GM21576 (cell line): ENCODE results near the gene LMCD1.

Experiments used
- ATAC-seq: cut with Tn5 transposase; IDR thresholded peaks from one replicate; pipeline ENCODE4 v1.9.1; 2021; ENCODE audit warnings: mild to moderate bottlenecking, moderate library complexity; ENCODE audit not compliant: unreplicated experiment

The LMCD1 gene

GRCh38 chr3:8482960-8483665, 18.5 kb upstream of the LMCD1 start:
- no peak for ATAC-seq

GRCh38 chr3:8484409-8485140, 17.0 kb upstream of the LMCD1 start:
- ATAC-seq: no peak

GRCh38 chr3:8485141-8485870, 16.3 kb upstream of the LMCD1 start:
- ATAC-seq: no peak

- ATAC-seq: no peak
Measured at GRCh38 chr3:8485943-8486342, 15.7 kb upstream of the LMCD1 start.

GRCh38 chr3:8486434-8486833, 15.2 kb upstream of the LMCD1 start:
- ATAC-seq: no peak

GRCh38 chr3:8486936-8487335, 14.7 kb upstream of the LMCD1 start:
- ATAC-seq: no peak

- no peak for ATAC-seq
Measured at GRCh38 chr3:8488411-8488810, 13.2 kb upstream of the LMCD1 start.

- no peak for ATAC-seq
Measured at GRCh38 chr3:8488877-8489276, 12.7 kb upstream of the LMCD1 start.

GRCh38 chr3:8489278-8489792, 12.3 kb upstream of the LMCD1 start:
- no peak for ATAC-seq

- ATAC-seq: no peak
Measured at GRCh38 chr3:8490079-8490552, 11.5 kb upstream of the LMCD1 start.

- no peak for ATAC-seq
Measured at GRCh38 chr3:8491271-8492144, 10.1 kb upstream of the LMCD1 start.

- ATAC-seq: no peak
Measured at GRCh38 chr3:8492744-8493511, 8.7 kb upstream of the LMCD1 start.

GRCh38 chr3:8493744-8494143, 7.9 kb upstream of the LMCD1 start:
- no peak for ATAC-seq

GRCh38 chr3:8494327-8494726, 7.3 kb upstream of the LMCD1 start:
- no peak for ATAC-seq

- no peak for ATAC-seq
Measured at GRCh38 chr3:8497582-8497981, 4.0 kb upstream of the LMCD1 start.

GRCh38 chr3:8499181-8499611, 2.4 kb upstream of the LMCD1 start:
- ATAC-seq: no peak

GRCh38 chr3:8500319-8500988, 1.2 kb upstream of the LMCD1 start:
- no peak for ATAC-seq

GRCh38 chr3:8500989-8501370, 643 bp upstream of the LMCD1 start:
- ATAC-seq: no peak

- ATAC-seq: no peak
Measured at GRCh38 chr3:8503461-8503860, 1.8 kb downstream of the LMCD1 start.
